ENCODE measurements around the gene PCDHGA7. TPM values are rescaled to one million over a fixed set of nuclear protein-coding genes. Genes with fewer than 3 reads are reported as not detected.
"Not testable (repeated sequence)": the region's sequence is repeated elsewhere in the genome, so short reads cannot be mapped to it uniquely, and the experiment has no call there.

PCDHGA7 gene
- total RNA-seq, 2 donors from 2014 or later, result 0.59 to 1.0 TPM

GRCh38 chr5:141371572-141372475 lies 10.7 kb upstream of the PCDHGA7 start:
- intact Hi-C loops (cut with DNase I), result no loop called here
- Histone ChIP-seq H3K36me3 (no peaks in the 10 kb centered on the region), H3K9me3 (peaks cover 13% of the 10 kb centered on the region), H3K4me3 (no peak overlapping the region), H3K9ac (ENCODE audit: low read depth in 2 of 2, low read length in 2 of 2) (no peak overlapping the region), H3K27me3 (no peaks in the 10 kb centered on the region), H3K4me1 (no peaks in the 10 kb centered on the region), H3K27ac (no peak overlapping the region)
- TF ChIP-seq CTCF (IDR thresholded peaks at IDR 0.05), result no peak
- DNase-seq, result no peak

GRCh38 chr5:141373673-141374317 lies 8.7 kb upstream of the PCDHGA7 start, which contains the start of gene PCDHGA6:
PCDHGA6 (plus strand) TSS chr5:141373891; CDS start chr5:141374084, 193 bp downstream.
- H3K4me1 ChIP-seq, result no peaks in the 10 kb centered on the region
- H3K27ac ChIP-seq, result no peak within 1 kb of the TSS
- no peak within 1 kb of the TSS for H3K9ac ChIP-seq (ENCODE audit: low read depth in 2 of 2, low read length in 2 of 2)
- intact Hi-C loops (cut with DNase I), result no loop called here
- H3K4me3 ChIP-seq, result no peak within 1 kb of the TSS
- H3K36me3 ChIP-seq, result no peaks in the 10 kb centered on the region
- no peak for TF ChIP-seq CTCF (IDR thresholded peaks at IDR 0.05)
- no peak for DNase-seq
- H3K9me3 ChIP-seq, result peaks cover 13% of the 10 kb centered on the region
- H3K27me3 ChIP-seq, result no peaks in the 10 kb centered on the region

- H3K9ac ChIP-seq (ENCODE audit: low read depth in 2 of 2, low read length in 2 of 2), result no peak overlapping the region
Measured at GRCh38 chr5:141374627-141375026, 7.9 kb upstream of the PCDHGA7 start.

GRCh38 chr5:141375444-141376155 lies 6.9 kb upstream of the PCDHGA7 start:
- intact Hi-C loops (cut with DNase I); DNase-seq; H3K27me3 ChIP-seq; H3K9ac ChIP-seq (ENCODE audit: low read depth in 2 of 2, low read length in 2 of 2); H3K4me3 ChIP-seq; H3K36me3 ChIP-seq; H3K27ac ChIP-seq; H3K4me1 ChIP-seq: not testable (repeated sequence)
- peaks cover 13% of the 10 kb centered on the region for H3K9me3 ChIP-seq

More at GRCh38 chr5:141374627-141375026, 7.9 kb upstream of the PCDHGA7 start:
- H3K27ac ChIP-seq, result no peak overlapping the region
- H3K9me3 ChIP-seq, result peaks cover 13% of the 10 kb centered on the region
- no peaks in the 10 kb centered on the region for H3K36me3 ChIP-seq
- no peaks in the 10 kb centered on the region for H3K27me3 ChIP-seq
- no peak for DNase-seq
- no peaks in the 10 kb centered on the region for H3K4me1 ChIP-seq
- no peak for TF ChIP-seq CTCF (IDR thresholded peaks at IDR 0.05)
- H3K4me3 ChIP-seq, result no peak overlapping the region
- intact Hi-C loops (cut with DNase I), result no loop called here

GRCh38 chr5:141383345-141383744 lies 803 bp downstream of the PCDHGA7 start:
- Histone ChIP-seq H3K27me3 (no peaks in the 10 kb centered on the region), H3K4me3 (no peak overlapping the region), H3K27ac (no peak overlapping the region), H3K9me3 (peaks cover 3% of the 10 kb centered on the region), H3K36me3 (no peaks in the 10 kb centered on the region), H3K4me1 (no peaks in the 10 kb centered on the region), H3K9ac (ENCODE audit: low read depth in 2 of 2, low read length in 2 of 2) (no peak overlapping the region)
- no peak for DNase-seq
- intact Hi-C loops (cut with DNase I), result no loop called here
- TF ChIP-seq CTCF (IDR thresholded peaks at IDR 0.05), result no peak

All from colonic mucosa (tissue), 4 donors.